GM20000 (cell line): ENCODE results near the gene RAMP3.
"Not testable (repeated sequence)": the region's sequence is repeated elsewhere in the genome, so short reads cannot be mapped to it uniquely, and the experiment has no call there.

Experiments
- DNase-seq: peaks from one replicate; pipeline ENCODE4 v3.0.0; 2012; ENCODE audit warnings: low spot score
- CTCF ChIP-seq: IDR thresholded peaks from 2 replicates; pipeline ENCODE4 v1.5.1; 2012; ENCODE audit warnings: mild to moderate bottlenecking, control low read depth; ENCODE audit errors: extremely low read depth, missing control alignments

The RAMP3 gene

DNA sequence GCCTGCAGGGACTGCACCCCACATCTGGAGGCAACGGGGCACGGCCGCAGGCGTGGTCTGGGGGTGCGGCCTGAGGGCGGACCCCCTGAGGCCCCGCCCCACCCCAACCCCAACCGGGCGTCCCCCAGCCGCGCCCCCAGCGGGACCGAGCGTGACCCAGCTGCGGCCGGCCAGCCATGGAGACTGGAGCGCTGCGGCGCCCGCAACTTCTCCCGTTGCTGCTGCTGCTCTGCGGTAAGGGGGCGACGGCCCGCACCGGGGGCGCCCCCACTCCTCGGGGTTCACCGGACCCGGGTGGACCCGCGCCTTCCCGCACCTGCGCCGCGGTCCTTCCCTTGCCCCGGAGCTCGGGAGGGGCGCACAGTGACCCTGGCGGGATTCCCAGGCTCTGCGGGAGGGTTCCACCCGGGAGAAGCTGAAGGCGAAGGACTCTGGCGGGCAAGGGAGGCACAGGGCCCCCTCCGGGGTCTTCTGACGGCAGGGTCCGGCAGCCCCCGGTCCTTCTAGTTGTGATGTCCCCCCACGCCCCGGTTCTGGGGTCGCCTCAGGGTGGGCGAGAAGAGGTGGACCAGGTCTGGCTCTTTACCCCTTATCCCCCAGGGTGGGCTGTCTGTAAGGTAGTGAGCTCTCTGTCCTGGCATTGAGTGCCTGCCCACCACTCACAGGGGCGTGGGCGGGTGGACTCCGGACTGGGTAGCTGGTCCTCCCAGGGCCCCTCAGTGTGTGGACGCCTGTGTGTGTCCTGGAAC lies at the start of gene RAMP3:
RAMP3 (plus strand) TSS at position 139 of the 749 bp plus-strand sequence; CDS start at position 177, 38 bp downstream.
- no peak for DNase-seq
- no peak for TF ChIP-seq CTCF

- no peak for TF ChIP-seq CTCF
- no peak for DNase-seq
Observed at GRCh38 chr7:45108863-45109262, 48.7 kb upstream of the RAMP3 start.

GRCh38 chr7:45111298-45112223 lies 46.0 kb upstream of the RAMP3 start, which contains the start of gene TBRG4:
Gene TBRG4, minus strand, starts transcription at chr7:45111697. Its CDS starts 2,460 bp downstream, at chr7:45109237.
- peak; percentile 92 for DNase-seq
- TF ChIP-seq CTCF, result no peak

- DNase-seq, result no peak
Observed at GRCh38 chr7:45112648-45113047, 44.9 kb upstream of the RAMP3 start.

GRCh38 chr7:45114257-45114656 lies 43.3 kb upstream of the RAMP3 start:
- DNase-seq, result not testable (repeated sequence)

More at GRCh38 chr7:45112648-45113047, 44.9 kb upstream of the RAMP3 start:
- no peak for TF ChIP-seq CTCF

DNA sequence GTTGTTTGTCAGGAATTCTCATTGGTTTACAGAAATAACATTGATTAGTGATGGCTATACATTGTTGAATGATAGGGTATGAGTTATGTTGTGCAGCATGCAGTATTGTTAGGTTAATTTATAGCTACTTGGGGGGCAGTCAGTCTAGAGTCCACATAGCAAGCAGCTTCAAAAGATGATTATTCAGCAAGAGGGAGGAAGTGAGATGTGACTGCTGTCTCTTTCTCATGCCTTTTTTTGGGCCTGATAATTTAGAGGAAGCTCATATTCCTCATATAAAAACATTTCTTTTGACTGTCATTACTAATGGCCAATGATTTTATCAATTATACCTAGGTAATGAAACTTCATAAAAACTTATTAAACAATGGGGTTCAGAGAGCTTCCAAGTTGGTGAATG lies 42.7 kb upstream of the RAMP3 start:
- no peak for DNase-seq
- TF ChIP-seq CTCF, result no peak

GRCh38 chr7:45116048-45116447 lies 41.5 kb upstream of the RAMP3 start:
- no peak for TF ChIP-seq CTCF
- DNase-seq, result no peak
